ENCODE results near the gene ALPG. TPM values are rescaled to one million over a fixed set of nuclear protein-coding genes. Genes with fewer than 3 reads are reported as not detected.

ALPG gene
- total and polyA plus RNA-seq, 4 donors = not detected

Small RNA genes lying within 50 kb of the gene (small RNA-seq; reads per million reads assigned to genes)
- gene AC068134.4 = not detected

Other genes starting within 250 kb of the ALPG start
- not detected for gene ALPP, start 28.1 kb upstream of the ALPG start, total RNA-seq
- not detected for gene ALPP, start 28.1 kb upstream of the ALPG start, polyA plus RNA-seq
- gene ALPI, start 49.3 kb downstream of the ALPG start, total RNA-seq = not detected
- under 1 TPM in 1 of 2 donors, not detected in 1; 0.02 TPM for gene ALPI, start 49.3 kb downstream of the ALPG start, polyA plus RNA-seq
- gene ECEL1, start 81.0 kb downstream of the ALPG start, total RNA-seq = 1 to 10 TPM in 1 of 2 donors, not detected in 1; 1.8 TPM
- gene ECEL1, start 81.0 kb downstream of the ALPG start, polyA plus RNA-seq = under 1 TPM in 1 of 2 donors, not detected in 1; 0.67 TPM
- gene PRSS56, start 113.5 kb downstream of the ALPG start, total RNA-seq = not detected
- under 1 TPM in 1 of 2 donors, not detected in 1; 0.02 TPM for gene PRSS56, start 113.5 kb downstream of the ALPG start, polyA plus RNA-seq
- gene CHRND, start 119.3 kb downstream of the ALPG start, total RNA-seq = not detected
- not detected for gene CHRND, start 119.3 kb downstream of the ALPG start, polyA plus RNA-seq
- not detected for gene CHRNG, start 132.8 kb downstream of the ALPG start, total RNA-seq
- not detected for gene CHRNG, start 132.8 kb downstream of the ALPG start, polyA plus RNA-seq
- gene TIGD1, start 143.7 kb downstream of the ALPG start, total RNA-seq = 1 to 10 TPM; 1.8 to 3.0 TPM
- 1 to 10 TPM in 1 of 2 donors, under 1 TPM in 1; 0.50 to 1.6 TPM for gene TIGD1, start 143.7 kb downstream of the ALPG start, polyA plus RNA-seq
- gene EIF4E2, start 143.8 kb downstream of the ALPG start, total RNA-seq = 10 to 100 TPM; 30.0 to 46.9 TPM
- 10 to 100 TPM; 44.6 to 46.3 TPM for gene EIF4E2, start 143.8 kb downstream of the ALPG start, polyA plus RNA-seq
- gene EFHD1, start 226.8 kb downstream of the ALPG start, total RNA-seq = 10 to 100 TPM in 1 of 2 donors, 1 to 10 TPM in 1; 3.3 to 13.9 TPM
- 10 to 100 TPM in 1 of 2 donors, 1 to 10 TPM in 1; 6.7 to 28.5 TPM for gene EFHD1, start 226.8 kb downstream of the ALPG start, polyA plus RNA-seq

Data from liver (tissue), 5 donors.